HTERT RPE-1 (cell line): ENCODE data around the gene IARS2.
"Not testable (repeated sequence)": the region's sequence is repeated elsewhere in the genome, so short reads cannot be mapped to it uniquely, and the experiment has no call there.

ENCODE experiments used
- in situ Hi-C: fragments of 300-500 bp; cut with MboI; formaldehyde crosslinking; loops from 4 replicates; pipeline ENCODE4 v1.14.3; 2020; ENCODE audit warnings: low sequenced_read_pairs

The IARS2 gene

DNA sequence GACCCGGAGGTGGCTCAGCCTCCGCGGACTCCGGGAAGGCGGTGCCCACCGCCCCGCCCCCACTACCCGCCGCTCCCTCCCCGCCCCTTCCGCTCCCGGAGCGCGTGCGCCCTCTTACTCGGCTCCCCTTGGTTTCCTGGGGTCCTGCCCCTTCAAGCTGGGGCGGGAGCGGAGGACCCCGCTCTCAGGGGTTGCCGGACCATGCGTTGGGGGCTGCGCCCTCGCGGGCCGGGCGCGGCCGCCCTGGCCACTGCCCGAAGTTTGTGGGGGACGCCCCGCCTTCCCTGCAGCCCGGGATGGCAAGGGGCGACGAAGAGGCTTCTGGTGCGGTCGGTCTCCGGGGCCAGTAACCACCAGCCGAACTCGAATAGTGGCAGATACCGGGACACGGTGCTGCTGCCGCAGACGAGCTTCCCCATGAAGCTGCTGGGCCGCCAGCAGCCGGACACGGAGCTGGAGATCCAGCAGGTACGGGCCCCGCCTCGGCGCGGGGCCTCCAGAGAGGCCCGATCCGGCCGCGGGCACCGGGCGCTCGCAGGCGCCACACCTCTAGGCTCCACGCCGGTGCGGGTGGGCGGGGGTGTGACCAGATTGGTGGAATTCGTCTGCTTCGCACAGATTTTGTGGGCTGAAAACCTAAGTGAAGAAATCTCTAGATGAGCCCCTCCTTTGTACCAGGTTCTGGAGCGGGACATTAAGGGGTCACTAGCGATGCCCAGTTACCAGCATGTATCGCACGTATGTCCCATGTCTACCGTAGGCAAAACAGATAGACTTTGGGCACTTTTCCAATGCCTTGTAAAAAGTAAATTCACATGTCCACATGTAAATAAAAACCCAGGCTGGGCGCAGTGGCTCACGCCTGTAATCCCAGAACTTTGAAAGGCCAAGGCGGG is at the start of gene IARS2:
IARS2 (plus strand) TSS at position 117 of the 896 bp plus-strand sequence; CDS start at position 202, 85 bp downstream.
- in situ Hi-C loops, result no loop called here

DNA sequence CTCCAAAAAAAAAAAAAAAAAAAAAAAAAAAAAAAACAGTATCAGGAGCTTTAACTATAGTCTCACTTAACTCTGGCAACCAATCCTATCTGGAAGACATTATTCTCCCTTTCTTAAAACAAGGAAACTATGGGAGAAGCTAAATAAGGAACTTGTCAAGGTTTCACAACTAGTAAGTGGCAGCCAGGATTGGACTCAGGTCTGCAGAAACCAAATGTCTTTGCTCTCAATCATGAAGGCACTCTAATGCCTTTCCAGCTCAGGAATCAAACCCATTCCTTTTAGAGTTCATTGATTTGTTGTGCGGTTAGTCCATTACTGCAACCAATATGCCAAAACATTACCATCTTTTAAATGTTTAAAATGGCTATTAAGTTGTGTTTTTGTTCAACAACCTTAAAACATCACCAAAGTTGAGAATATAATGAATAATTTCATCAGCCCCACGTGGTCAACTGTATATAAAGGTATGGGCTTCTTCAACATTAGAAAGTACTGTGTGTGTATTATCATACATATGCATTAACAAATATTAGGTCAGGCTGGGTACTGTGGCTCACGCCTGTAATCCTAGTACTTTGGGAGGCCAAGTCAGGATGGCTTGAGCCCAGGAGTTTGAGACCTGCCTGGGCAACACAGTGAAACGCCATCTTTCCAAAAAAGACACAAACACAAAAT is 49.1 kb upstream of the IARS2 start:
- in situ Hi-C loops, result no loop called here

DNA sequence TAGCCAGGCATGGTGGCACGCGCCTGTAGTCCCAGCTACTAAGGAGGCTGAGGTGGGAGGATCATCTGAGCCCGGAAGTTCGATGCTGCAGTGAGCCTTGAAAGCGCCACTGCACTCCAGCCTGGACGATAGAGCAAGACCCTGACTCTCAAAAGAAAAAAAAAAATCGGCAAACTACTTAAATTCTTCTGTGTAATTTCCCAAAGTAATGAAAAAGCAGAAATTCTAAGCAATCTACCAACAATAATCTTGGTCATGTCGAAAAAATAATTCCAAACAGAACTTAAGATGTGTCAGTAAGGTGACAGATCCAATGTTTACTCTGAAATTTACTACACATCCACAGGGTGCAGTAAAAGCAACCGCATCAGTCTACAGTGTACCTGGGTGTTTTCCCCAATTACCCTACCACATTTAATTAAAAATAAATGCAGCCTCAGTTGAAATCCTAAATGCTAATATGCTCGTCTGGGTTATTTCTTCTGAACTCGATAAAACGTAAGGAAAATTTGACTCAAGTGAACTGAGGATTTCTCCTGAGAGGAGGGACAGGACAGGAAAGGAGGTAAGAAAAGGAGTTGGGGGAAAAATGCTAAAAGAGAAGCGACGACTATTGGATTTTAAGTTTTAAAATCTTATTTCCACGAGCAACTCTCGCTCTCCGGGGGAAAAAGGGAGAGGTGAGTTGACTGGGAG is 48.4 kb upstream of the IARS2 start:
- in situ Hi-C loops, result no loop called here

DNA sequence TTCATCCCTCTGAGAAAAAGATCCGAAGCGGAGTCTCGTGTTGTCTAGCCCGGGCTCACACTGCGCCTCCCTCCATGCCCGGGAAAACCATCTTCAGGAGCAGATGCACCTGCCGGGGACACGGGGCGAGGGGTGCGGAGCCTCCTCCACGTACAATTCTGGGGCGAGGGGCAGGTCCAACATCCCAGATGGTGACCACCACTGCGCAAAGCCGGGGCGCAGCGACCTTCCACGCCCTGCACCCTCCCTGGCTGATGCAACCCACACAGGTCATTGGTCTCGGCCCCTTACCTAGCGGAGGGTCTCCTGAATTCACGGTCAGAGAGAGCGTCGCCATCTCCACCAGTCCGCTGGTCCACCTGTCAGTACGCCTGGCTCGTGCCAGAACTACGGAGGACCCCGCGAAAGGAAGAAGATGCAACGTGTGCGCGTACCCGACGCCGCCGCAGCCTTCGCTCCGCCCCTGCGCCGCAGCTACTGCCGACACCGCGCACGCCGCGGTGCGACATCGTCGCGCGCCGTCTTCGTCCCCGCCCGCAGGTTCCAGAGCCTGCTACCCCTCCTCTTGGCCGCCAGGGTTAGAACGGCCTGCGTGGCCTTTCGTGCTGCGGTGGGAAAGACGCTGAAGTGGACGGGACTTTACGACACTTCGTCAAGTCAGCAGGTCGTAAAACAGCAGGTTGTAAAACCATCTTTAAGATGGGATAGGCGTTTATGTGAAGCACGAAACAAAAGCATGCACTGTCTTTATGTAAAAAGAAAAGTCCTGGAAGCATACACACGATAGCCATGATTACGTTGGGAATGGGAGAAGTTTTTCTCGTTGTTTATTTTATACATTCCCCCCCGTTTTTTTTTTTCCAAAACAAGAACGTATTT is 47.6 kb upstream of the IARS2 start, which contains the start of gene EPRS1:
EPRS1 (minus strand) TSS at position 454 of the 879 bp plus-strand sequence; CDS start at position 337, 117 bp downstream.
- in situ Hi-C loops, result no loop called here

DNA sequence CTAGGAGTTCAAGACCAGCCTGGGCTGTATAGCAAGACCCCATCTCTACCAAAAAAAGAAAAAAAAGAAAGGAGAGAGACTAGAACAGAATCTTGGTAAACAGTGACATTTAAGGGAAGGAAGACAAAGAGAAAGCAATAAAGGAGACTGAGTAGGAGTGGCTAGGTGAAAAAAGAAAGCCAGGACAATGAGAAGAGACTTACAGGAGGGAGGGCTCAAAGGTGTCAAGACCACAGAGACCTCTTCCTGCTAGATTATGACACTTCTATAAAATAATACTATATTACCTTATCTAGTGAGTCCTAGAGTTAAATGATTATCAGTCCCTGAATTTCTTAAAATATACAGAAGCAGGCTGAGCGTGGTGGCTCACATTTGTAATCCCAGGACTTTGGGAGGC is 37.6 kb upstream of the IARS2 start:
- in situ Hi-C loops, result no loop called here

DNA sequence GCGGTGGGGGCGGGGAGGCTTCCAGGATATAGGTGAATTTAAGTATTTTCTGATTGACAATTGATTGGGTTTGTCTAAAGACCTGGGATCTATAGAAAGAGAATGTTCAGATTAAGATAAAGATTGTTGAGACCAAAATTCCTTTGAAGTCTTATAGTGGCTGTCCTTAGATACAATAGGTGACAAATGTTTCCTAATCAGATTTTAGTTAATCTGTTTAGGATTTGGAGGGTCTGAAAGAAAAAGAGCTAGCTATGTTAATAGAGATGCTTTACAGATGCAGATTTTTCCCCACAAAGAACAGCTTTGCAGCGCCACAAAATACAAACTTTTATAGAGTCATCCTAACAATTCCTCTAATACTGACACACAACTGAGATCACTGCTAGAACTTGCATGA is 33.1 kb upstream of the IARS2 start:
- in situ Hi-C loops, result no loop called here

DNA sequence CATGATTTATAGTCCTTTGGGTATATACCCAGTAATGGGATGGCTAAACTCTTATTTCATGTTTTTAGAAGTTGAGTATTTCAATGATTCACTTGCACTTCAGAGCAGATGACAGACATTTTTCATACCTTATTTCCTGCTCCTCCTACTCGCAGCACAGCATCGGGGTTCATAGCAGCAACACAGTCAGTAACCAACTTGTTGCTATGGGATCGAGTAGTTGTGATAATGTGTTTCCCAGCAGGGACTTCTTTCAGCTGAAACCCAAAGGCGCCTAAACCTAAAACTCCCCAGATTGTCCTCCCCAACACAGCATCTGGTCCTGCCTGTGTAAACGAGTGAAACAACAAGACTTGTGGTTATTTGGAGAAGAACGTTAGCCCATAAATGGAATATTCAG is 31.3 kb upstream of the IARS2 start:
- in situ Hi-C loops, result no loop called here

DNA sequence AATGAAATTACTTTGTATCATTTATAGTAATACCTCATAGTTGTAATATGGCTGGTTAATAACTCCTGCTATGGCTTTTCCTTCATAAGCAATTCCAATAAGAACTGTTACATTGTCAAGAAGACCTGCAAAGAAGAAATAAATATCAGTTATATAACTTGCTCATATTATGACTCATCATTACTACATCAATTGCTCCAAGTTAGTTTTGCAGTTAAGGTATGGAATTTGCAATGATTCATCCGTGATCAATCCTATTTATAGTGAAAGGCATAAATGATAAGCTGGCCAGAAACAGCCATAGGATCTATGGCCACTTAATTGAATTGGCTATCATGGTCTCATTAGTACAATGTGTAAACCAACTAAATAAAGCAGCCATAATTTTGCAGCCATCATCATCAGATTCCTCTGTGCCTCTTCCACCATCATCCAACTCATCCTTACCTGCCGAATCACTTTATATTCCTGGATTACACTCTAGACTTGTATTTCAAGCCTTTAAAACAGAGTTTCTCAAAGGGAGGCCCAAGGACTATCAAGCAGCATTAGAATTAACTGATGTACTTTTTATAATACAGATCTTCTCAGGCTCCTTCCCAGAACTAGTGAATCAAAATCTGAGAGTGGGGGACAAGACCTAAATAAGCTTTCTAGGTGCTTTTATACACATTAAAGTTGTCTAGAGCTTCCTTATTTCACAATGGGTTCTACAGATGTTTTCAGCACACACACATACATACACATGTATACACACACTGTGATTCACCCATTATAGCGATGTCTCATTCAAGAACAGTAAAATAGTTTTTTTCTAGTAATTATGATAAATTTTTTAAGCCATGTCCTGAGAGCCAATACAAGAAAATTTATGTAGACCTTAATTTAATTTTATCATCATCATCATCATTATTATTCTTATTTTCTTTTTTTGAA is 26.4 kb upstream of the IARS2 start:
- in situ Hi-C loops, result no loop called here

DNA sequence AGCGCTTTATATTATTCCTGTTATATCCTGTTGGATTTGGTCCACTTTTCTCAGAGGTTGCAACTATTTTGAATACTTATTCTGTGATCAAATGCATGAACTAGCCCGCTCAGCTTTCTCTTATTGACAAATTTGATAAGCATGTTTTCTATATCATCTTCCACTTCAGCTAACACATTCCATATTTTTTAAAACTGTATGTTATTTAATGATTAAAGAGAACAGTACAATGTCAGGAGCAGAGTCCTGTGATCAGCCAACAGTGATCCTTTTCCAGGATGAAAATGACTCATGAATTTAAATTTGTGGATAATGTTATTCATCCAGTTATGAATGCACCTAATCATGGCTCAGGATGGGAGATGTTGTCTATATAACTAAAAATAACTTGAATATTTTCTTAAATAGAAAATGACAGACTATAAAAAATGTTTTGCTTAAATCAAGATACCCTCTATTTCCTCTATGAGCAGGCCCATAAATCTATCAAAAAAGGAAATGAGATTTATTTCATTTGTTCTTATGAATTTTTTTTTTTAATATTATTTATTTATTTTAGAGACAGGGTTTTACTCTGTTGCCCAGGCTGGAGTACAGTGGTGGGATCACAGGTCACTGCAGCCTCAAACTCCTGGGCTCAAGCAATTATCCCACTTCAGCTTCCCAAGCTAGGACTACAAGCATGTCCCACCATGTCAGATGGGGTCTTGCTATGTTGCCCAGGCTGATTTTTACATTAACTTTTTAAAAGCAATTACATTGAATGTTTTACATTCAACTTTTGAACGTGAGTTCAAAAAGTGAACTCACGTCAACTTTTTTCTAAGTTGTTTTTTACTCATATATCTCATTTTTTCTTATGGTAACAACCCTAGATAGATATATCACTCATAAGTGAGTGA is 16.8 kb upstream of the IARS2 start:
- in situ Hi-C loops, result no loop called here

DNA sequence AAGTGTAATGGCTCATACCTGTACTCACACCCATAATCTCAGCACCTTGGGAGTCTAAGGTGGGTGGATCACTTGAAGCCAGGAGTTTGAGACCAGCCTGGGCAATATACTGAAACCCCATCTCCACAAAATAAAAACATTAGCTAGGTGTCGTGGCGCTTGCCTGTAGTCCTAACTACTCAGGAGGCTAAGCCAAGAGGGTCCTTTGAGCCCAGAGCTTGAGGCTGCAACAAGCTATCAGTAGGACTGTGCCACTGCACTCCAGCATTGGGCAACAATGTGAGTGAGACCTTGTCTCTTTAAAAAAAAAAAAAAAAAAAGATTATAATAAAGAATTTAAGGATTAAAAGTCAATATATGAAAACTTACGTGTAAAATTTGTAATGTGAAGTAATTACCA is 16.0 kb upstream of the IARS2 start:
- in situ Hi-C loops, result no loop called here

DNA sequence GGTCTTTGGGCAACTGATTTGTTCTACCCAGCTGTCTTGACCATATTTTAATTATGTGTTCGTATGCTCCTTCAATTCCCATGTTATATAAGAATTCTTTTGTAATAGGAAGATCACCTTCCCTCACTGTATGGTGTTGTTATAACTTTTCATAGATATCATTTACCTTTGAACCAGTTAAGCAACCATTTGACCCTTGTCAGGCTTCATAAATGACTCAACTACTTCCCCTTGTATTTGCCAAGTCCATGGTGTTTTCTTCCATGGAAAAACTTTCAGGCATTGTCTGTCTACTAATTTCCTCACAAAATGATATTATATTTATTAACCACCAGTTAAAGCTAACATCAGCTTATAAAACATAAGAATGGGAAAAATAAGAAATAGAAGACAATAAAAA is 9.5 kb upstream of the IARS2 start:
- in situ Hi-C loops, result no loop called here

DNA sequence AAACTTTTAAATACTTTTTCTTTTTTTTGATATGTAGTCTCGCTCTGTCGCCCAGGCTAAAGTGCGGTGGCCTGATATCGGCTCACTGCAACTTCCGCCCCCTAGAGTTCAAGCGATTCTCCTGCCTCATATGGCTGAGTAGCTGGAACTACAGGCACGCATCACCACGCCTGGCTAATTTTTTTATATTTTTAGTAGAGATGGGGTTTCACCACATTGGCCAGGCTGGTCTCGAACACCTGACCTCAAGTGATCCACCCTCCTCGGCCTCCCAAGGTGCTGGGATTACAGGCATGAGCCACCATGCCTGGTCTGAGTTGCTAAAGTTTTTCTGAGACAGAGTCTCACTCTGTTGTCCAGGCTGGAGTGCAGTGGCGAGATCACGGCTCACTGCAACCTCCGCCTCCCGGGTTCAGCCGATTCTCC is 7.7 kb upstream of the IARS2 start:
- in situ Hi-C loops, result not testable (repeated sequence)

DNA sequence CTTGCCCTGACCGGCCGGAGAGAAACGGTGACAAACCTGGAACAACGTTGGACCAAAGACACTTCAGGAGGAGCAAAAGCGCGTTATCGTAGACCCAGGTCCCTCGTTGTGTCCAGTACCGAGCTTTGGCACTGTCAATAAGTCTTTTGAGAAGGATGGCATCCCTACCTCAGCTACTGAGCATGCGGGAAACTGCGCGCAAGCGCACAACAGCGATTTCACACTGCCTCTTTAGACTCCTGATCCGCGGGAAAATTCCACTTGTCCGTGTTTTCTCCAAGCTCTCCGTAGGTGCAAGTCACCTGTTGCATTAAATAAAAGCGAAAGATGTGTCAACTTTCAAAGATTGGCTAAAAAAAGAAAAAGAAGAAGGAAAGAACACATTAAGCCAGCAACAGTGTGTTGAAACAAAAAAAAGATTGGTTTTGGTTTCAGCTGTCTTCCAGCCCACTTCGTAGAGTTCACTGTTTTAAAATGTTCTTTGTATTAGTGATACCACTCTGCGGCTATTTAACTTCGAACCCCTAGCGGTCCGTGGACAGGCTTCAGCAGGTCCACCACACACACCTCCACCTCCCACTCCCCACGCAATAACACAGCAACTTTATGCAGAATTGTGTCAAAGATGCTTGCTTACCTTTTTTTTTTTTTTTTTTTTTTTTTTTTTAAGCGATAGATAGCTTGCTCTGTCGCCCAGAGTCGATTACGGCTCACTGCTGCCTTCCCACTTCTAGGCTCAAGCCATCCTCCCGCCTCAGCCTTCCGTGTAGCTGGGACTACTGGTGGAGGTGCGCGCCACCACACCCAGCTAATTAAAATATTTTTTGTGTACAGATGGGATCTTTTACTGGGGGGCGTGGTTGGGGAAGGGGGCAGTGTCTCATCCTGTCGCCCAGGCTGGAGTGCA is 4.0 kb upstream of the IARS2 start, which contains the start of gene BPNT1:
BPNT1 (minus strand) TSS at position 139 of the 907 bp plus-strand sequence. CDS start 9,942 bp downstream, outside the sequence.
- in situ Hi-C loops, result no loop called here

DNA sequence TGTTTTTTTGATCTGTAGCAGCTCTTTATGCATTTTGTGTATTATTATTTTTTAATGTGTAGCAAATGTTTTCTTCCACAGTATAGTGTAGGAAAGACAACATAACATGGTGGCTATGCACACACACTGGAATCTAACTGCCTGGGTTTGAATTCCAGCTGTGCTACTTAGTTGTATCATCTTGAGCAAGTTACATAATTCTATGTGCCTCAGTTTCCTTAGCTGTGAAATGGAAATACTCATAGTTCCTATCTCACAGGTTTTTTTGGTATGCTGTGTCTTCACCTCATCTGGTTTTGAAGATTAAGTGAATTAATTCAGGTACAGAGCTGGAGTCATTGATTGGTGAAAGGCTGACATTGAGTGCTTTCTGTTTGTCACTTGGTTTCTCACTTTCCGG is 1.2 kb upstream of the IARS2 start:
- in situ Hi-C loops, result no loop called here

DNA sequence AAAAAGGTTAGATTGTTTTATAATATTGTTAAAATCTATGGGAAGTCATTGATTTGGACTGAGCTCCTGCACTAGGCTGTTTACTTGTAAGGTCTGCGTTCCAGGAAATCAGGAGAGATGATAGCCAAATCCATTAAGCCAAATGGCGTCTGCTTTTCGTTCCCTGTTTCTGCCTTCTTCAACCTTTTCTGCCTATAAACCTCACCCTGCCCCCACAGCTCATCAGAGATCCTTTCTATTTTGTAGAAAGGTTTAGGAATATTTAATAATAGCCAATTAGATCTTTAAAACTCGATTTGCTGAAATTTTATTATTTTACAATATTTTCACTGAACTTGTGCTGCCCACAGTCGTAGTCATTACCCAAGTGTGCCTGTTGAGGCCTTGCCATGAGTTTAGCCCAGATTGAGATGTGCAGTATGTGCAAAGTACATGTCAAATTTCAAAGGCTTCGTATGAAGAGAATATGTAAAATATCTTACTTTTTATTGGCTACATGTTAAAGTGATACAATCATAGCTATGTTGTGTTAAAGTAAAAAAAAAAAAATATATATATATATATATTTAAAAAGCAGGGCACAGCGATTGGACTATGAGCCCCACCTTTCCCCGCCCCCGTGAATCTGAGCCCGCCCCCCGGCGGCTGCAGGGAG is 444 bp upstream of the IARS2 start:
- in situ Hi-C loops, result no loop called here

DNA sequence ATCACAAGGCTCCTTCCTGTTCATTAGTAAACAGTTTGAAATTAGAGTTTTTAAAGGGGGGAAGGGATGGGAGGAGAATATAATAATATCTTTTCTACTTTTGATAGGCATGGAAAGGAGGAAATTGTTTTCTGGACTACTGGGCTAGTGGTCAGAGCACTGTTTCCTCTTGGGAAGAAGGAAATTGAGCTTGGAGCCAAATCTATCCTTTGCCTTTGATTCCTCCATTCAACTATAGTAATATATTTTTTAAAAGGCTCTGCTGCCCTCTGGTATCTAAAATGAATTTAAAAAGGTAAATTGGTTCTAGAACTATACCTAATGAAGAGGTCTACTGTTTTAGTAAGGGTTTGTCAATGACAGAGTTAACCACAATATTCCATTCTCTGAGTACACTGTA is 5.9 kb downstream of the IARS2 start:
- in situ Hi-C loops, result no loop called here

DNA sequence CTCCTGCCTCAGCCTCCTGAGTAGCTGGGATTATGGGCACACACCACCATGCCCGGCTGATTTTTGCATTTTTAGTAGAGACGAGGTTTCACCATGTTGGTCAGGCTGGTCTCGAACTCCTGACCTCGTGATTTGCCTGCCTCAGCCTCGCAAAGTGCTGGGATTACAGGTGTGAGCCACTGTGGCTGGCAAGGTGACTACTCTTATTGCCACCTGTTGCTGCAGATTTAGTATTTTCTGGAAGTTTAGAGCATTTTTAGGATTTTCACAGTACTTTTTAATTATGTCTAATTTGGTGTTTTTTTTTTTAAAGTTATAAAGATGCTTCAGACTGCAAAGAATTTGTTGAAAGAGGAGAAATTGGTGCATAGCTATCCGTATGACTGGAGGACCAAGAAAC is 16.5 kb downstream of the IARS2 start:
- in situ Hi-C loops, result not testable (repeated sequence)
